Amniotic epithelial cell (primary cell): Measurements from ENCODE around the gene NOMO2.
A peak's percentile ranks its signal among the peaks of the same experiment; 100 is the strongest.
"Not testable (repeated sequence)": the region's sequence is repeated elsewhere in the genome, so short reads cannot be mapped to it uniquely, and the experiment has no call there.

Source experiments
- DNase-seq: peaks from one replicate; pipeline ENCODE4 v3.0.0-alpha.2; 2010; ENCODE audit warnings: low read depth

NOMO2 gene

DNA sequence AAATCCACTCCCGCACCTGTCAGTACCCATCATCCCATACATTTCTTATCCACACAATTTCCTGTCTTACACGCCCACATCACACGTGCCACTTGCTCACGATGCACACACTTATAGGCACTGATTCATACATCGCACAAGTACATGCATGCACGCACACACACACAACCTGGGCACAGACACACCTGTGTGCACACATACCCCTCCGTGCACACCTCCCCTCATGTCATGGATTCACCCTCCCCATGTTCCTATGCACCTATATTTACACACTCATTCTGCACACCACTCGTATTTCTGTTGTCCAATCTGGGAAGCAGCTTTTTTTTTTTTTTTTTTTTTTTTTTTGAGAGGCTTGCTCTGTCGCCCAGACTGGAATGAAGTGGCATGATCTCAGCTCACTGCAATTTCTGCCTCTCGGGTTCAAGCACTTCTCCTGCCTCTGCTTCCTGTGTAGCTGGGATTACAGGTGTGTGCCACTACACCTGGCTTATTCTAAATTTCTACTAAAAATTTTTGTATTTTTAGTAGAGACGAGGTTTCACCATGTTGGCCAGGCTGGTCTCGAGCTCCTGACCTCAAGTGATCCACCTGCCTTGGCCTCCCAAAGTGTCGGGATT, 13.5 kb upstream of the NOMO2 start:
- DNase-seq: not testable (repeated sequence)

DNA sequence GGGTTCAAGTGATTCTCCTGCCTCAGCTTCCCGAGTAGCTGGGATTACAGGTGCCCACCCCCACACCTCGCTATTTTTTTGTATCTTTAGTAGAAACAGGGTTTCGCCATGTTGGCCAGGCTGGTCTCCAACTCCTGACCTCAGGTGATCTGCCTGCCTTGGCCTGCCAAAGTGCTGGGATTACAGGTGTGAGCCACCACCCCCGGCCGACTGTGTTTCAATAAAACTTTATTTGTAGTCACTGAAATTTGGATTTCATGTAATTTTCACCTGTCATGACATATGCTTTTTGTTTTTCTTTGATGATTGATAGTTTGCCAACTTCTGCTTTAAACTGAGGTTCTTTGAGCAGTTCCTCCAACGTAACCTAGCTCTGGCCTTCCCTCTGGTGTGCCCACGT, 12.0 kb upstream of the NOMO2 start:
- DNase-seq: not testable (repeated sequence)

DNA sequence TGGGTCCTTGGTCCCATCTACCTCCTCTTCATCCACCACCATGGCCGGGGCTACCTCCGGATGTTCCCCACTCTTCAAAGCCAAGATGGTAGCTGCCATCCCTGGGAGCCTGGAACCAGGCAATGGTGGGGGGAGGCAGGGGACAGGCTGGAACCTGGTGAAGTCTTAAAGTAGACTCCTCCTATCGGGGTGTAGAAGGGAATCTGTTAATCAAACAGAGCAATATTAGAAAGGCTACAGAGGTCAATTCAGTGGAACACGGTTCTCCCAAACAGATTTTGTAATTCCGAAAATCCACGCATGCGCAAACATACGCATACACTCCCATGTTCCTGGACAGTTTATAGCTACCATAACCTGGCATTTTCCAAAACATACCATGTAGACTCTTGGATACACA, 11.1 kb upstream of the NOMO2 start:
- not testable (repeated sequence) for DNase-seq

DNA sequence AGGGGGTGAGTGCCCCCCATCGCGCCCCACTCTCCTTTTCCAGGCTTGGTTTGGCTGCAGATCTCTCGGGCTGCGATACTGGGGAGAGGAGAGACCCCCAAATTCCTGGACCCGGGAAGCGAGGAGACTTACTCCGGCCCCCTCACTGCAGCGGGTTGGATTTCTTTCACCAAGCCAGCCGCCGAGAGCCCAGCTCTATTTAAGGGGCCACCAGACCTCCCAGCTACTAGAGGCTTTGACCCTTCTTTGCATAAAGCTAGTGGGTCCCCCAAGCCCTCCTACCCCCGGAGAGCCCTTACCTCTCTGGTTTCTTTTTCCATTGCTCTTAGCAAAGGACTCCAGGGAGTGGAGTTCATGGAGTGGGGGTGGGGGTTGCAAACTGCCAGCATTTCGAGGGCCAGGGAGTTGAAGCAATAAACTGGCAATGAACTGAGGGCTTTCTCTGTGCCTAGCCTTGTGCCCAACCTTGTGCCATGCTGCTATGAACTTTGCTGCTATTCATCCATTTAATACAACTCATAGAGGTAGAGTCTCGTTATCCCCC, 9.5 kb upstream of the NOMO2 start:
- not testable (repeated sequence) for DNase-seq

DNA sequence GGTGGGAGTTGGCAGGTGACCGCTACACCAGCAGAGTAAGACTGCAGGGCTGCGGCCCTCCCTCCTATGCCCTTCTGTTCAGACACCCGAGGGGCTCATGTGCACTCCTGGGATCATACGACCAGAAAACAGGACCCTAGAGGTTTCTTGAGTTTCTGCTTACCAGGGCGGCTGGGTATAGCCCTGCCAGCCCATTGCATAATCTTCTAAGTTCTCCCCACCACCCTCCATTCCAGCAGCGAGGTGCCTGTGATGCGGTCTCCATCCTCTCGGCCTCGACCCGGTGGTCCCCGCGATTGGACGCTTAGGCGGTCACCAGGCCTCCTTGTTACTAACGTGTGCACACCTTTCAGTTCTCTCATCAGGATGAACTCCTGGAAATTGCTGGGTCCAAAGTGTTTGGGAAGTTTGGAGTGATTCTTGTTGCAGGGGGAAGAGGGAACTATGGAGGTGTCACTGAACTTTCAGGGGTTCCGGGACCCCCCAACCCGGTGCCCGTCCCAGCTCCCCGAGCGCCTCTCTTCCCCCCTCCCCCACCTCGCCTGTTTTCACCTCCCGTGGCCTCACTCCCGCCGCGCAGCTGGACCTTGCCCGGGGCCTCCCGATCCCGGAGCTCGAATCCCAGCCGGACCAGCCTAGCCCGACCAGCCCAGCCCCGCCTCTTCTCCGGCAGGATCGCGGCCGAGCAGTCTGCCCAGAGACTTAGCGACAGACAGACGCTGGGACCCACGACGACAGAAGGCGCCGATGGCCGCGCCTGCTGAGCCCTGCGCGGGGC, 8.8 kb upstream of the NOMO2 start:
- DNase-seq: not testable (repeated sequence)

DNA sequence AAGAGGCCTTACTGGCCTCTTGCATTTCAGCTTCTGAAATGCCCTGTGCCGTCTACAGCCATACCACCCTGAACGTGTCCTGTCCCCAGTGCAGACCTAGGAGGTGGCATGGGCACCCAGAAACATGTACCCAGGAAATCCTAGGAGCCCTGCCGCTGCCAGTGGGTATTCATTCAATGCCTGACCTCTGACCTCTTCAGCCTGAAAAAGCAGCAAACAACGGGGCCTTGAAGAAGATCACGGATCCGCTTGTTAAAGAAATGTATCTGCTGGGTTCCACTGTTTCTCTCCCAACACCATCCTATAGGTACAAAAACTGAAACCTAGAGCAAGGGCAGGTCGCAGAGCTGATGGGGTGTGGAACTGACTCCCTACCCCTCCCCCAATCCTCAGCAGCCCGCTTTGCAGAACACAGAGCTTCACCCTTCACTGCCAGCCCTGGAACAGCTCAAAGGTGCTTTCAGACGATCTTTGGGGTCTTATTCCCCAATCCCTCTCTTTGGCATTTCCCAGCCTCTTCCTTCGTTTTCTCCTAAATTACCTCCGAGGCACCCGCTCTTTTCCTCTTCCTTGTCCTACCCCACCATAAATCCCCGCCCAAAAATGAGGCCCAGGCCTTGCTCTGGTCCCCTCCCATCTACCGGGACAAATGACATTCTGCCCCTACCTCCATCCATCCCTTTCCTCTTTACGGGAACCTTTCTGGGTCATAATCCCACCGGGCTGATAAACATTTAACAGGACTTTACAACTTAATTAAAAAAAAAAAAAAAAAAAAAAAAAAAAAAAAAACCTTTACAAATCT, 1.3 kb downstream of the NOMO2 start:
- DNase-seq: peak; percentile 1

DNA sequence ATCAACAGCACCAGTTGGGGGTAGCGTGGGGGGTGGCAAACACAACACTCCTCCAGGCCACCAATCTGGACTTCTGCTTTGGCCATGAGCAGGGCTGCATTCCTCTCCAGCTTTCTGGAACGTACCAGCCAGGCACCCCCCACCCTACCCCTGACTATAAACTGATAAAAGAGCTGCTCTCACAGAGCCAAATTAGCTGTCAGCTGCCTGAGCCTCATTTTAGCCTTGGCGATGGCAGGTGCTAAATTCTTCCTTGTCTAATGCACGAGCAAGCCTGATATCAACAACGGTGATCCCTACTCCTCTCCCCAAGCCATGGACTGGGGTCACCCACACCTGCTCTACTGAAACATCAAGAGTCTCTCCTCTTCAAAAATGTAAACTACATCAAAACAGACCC, 8.2 kb downstream of the NOMO2 start:
- not testable (repeated sequence) for DNase-seq

DNA sequence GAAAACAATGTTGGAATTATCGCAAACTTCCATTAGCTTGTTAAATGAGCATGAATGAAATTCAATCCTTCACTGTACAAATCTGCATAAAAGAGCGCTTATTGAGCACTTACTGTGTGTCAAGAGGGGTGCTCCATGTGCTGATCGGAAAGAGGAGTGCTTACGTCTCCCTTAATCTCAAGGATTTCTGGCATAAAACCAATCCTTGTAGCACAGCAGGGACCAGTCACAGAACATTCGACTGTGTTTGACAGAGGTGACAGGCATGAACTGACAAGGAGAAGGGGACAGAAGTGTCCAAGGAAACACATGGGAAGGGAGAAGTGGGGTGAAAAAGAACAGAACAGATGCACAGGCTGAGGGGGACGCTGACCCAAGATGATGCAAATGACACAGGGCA, 14.5 kb downstream of the NOMO2 start:
- not testable (repeated sequence) for DNase-seq

DNA sequence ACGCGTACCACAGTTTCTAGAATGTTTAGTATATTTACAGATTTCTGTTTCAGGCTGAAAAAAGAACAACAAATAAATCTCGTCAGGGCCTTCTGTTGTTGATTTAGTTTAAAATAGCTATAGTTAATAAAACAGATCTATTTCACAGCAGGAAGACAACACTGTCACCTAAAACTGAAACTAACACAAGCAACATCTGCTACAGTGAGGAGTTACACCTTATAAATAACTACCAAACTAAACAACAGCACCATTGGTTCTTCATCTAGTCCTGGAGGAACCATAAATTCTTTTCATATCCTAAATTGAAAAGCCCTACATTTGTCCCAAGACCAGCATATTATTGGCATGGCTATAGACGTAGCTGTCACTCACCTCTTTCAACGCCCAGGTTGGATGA, 15.0 kb downstream of the NOMO2 start:
- DNase-seq: not testable (repeated sequence)

DNA sequence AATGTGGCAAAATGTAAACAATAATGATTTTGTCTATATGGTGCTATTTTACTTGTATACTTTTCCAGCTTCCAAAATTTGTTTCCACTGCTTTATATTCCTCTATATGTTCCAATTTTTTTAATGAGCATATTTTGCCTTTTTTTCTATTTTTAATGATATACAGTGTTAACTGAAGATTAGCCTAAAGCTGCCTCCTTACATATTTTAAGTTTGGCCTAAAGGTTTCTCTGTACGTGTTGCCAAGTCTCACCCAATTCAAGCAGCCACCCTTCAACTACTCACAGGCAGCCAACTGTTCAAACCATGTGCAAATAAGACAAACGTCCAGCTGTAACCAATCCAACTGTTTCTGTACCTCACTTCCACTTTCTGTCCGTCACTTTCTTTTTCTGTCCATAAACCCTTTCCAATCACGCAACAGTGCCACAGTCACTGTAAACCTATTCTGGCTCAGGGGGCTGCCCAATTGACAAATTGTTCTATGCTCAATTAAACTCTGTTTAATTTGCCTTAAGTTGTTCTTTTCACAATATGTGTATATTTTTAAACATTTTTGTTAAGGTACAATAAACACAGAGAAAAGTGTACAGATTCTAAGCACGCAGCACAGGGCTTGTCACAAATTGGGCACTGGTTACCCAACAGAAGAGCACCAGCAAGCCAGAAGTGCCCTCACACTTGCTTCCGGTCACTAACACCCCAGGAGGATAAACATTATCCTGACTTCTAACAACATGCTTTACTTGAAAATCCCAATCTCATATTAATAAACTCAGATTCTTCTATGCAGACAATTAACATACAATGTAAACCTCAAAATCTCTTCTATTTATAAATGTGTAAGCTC, 17.4 kb downstream of the NOMO2 start:
- not testable (repeated sequence) for DNase-seq

DNA sequence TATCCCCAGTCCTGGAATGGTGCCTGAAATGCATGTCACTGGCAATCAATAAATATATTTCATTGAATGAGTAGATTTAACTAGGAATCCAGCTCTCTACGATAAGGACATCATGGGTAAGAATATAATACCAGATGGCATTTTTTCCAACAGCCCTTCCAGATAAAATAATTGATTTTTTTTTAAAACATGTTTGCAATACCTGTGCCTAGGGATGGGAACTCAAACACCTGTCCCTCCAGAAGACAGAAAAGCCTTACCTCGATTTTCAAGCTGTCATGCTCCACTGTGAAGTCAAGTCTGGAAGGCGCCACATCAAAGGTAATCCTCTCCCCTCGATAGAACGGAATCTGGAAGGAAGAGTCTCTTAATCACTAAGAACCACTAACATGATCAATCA, 20.0 kb downstream of the NOMO2 start:
- DNase-seq: not testable (repeated sequence)

DNA sequence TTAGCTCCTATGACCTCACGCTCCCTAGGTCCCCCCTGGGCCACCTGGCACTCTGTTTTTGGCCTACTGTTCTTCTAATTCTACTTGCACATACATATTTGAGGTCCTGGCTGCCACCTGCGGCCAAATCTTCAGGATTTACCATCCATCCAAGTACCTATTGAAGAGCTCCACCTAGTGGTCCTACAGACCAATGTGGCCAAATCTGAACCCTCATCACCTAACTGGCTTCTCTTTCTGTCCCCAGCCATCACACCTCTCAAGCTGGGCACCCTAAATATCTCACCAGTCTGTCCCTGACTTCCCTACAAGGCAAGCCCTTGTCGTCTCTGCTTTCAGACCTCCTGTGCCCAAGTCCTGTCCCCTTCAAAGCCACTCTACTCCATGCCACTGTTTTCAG, 24.9 kb downstream of the NOMO2 start:
- DNase-seq: not testable (repeated sequence)

DNA sequence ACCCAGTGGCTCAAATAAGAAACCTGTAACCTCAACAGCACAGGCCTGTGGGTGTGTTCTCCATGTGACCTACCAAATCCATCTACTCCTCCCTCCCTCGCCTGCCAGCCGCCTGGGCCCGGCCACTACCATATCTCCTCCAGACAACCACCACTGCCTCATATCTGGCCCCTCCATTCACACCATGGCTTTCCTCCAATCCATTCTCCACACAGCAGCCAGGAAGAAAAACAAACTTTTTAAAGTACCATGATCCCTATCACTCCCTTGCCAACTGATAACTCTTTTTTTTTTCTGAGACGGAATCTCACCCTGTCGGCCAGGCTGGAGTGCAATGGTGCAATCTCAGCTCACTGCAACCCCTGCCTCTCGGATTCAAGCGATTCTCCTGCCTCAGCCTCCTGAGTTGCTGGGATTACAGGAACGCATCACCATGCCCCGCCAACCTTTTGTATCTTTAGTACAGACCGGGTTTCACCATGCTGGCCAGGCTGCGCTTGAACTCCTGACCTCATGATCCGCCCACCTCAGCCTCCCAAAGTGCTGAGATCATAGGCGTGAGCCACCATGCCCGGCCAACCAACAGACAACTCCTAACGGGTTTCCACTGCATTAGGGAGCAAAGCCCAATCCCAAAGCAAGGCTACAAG, 26.3 kb downstream of the NOMO2 start:
- peak; percentile 61 for DNase-seq

DNA sequence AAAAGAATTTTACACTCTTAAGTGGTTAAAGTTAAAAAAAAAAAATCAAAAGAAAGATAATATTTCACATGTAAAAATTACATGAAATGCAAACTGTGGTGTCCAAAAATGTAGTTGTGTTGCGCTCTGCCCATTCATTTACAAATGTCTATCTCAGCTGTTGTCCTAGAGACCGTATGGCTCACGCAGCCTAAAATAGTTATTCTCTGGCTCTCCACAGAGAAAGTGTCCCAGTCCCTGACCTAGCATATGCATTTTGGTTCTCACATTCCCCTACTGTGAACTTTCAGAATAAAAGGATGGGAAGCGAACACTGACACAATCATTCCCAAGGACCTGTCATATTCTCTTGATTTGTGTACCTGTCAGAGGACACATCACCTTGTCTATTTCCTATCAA, 27.6 kb downstream of the NOMO2 start:
- DNase-seq: not testable (repeated sequence)

DNA sequence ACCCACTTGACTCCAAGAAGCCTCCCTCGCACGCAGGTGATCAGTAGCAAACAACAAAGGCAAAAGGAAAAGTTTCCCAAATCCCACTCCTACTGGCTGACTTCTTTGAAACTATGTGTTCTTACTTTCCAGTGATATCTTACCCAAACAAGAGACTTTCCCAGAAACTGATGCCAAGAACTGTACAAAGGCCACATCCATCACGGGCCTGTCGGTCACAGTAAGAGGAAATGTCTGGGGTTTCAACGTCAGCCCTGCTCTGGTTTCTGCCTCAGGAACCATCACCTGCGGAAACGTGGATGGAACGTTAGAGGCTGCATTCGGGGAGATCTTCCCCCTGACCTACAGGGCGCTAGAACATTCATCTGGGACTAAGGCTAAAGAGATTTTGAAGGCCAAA, 30.6 kb downstream of the NOMO2 start:
- DNase-seq: not testable (repeated sequence)

DNA sequence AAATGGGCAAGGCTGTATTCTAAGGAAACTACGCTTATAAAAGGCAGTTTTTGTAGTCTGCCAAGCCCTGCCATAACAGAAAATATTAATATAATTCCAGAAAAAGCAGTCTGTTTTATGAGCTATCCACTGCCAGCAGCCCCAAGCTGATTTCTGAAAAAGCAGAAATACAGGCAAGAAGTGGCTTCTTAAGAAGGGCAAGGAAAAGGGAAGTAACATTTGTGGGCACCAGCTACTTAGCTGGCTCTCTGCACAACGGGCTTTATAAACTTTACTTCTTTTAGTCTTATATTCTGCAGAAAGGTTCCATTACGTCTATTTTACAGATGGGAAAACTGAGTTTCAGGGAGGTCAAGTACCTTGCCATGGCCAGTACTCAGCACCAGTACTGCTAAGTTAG, 31.6 kb downstream of the NOMO2 start:
- not testable (repeated sequence) for DNase-seq

DNA sequence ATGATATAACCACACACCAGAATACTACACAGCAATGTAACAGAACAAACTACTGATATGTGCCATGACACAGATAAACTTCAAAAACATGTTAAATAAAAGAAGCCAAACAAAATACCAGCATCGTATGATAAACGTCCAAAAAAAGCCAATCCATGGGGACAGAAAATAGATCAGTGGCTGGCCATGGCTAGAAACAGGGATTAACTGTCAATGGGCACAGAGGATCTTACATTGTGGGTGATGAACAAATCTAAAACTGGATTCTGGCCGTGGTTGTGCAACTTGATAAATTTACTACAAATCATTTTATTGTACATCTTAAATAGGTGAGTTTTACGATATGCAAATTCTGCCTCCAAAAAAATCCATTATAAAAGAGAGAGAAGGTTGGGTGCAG, 35.4 kb downstream of the NOMO2 start:
- DNase-seq: not testable (repeated sequence)

DNA sequence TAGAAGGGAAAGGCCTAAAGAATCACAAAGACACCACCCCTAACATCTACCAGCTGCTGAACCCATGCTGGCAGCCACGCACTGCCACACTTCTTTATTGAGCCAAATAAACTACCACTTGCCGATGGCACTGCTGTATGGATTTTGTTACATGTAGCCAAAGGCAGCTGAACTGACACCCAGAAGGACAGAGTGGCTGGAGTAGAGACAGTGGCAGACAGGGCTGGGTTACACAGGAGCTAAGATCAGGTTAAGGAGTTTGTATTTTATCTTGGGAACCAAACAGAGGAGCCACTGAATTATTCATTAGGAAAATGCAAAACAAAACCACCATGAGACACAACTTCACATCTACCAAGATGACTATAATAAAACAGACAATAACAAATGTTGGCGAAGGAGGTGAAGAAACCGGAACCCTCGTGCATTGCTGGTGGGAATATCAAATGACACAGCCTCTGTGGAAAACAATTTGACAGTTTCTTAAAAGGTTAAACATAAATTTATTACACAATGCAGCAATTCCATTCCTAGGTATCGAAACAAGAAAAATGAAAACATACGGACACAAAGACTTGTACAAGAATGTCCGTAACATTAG, 35.9 kb downstream of the NOMO2 start:
- not testable (repeated sequence) for DNase-seq

DNA sequence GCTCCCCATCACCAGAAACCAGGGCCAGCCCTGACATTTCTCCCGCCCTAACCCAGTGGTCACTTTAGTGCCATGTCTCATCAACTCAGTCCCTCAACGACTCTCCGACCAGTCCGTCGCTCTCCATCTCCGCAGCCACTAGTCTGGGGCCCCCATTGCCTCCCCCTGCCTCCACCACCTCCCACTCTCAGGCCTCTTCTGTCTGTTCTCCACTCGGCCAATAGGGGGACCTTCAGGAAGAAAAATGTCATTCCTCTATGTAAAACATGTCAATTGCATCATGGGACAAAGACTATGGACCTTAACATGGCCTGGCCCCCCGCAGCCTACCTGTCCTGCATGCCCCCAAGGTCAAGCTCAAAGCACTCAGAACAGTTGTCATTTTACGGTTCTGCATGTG, 39.3 kb downstream of the NOMO2 start:
- DNase-seq: not testable (repeated sequence)

DNA sequence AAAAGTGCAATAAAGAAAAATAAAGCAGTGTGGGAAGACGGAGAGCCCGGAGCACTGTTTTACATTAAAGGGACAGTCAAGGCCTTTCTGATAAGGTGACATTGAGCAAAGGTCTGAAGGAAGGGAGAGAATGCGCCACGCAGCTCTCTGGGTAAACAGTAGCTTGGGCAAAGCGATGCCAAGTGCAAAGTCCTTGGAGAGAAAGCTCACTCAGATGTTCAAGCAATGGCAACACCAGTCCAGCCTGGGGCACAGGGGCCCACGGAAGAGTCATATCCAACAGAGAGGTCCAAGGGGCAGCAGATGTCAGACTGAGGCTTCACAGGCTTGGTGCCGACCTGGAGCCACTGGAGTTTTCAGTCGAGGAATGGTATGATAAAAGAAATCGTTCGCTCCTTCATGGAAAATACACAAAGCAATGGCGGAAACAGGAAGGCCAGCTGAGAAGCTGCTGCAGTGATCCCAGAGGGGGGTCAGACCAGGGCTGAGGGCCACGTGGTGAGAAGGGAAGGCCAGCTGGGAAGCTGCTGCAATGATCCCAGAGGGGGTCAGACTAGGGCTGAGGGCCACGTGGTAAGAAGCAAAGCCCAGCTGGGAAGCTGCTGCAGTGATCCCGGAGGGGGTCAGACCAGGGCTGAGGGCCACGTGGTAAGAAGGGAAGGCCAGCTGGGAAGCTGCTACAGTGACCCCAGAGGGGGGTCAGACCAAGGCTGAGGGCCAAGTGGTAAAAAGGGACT, 40.3 kb downstream of the NOMO2 start:
- not testable (repeated sequence) for DNase-seq
